Measurements from ENCODE around the gene ARHGEF35. TPM values are rescaled to one million over a fixed set of nuclear protein-coding genes. Genes with fewer than 3 reads are reported as not detected.
"Not testable (repeated sequence)": the region's sequence is repeated elsewhere in the genome, so short reads cannot be mapped to it uniquely, and the experiment has no call there.

The ARHGEF35 gene
- total and polyA plus RNA-seq, 10 donors: 1.4 to 6.8 (median 4.3) TPM

DNA sequence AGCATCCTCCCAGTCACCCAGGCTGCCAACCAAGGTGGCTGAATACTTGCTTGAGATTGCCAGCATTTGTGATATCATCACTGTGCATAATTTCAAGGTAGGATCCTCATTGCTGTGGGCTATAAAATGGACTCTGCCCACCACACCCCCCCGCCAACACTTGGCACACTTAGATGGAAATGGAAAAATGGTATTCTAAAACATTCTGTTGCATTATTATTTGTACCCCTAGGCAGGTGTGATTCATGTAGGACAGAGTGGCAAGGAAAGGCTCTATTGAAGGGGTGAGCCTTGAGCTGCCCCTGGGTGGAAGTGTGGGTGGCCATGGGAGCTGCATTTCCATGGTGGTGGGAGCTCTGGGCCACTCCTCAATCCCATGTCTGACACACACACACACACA lies 22.9 kb upstream of the ARHGEF35 start:
- H3K27ac ChIP-seq; intact Hi-C loops (cut with DNase I; ENCODE audit: low total_unique reads); H3K4me1 ChIP-seq; H3K9me3 ChIP-seq; H3K36me3 ChIP-seq; H3K27me3 ChIP-seq (replicated peaks in 1 of 7); H3K4me3 ChIP-seq; DNase-seq: not testable (repeated sequence)
- WGBS, 5 donors: 92 to 100% (median 99%) methylated on average over 1 of the region's 1 CpG

DNA sequence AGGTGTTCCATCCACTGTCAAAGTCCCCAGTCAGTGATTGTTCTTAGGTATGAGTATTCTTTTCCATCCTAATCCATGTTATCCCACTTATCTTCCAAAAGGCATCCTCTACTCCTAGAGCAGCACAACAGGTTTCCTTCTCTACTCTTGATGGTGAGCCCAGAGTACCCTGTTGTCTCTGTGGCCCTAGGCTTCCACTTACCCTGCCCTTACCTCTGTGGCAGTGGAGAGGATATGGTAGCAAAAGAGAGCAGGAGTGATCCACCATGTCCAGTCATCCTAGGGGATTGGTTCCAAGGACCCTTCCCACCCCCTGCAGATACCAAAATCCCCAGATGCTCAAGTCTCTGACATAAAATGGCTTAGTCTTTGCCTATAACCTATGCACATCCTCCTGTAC lies 21.6 kb upstream of the ARHGEF35 start:
- H3K27ac ChIP-seq; H3K27me3 ChIP-seq (replicated peaks in 1 of 7); H3K36me3 ChIP-seq; DNase-seq; H3K4me3 ChIP-seq; intact Hi-C loops (cut with DNase I; ENCODE audit: low total_unique reads); H3K9me3 ChIP-seq; H3K4me1 ChIP-seq: not testable (repeated sequence)

GRCh38 chr7:144205306-144205705 lies 9.7 kb upstream of the ARHGEF35 start:
- intact Hi-C loops (cut with DNase I; ENCODE audit: low total_unique reads); H3K4me3 ChIP-seq; H3K9me3 ChIP-seq; H3K36me3 ChIP-seq; H3K27me3 ChIP-seq (replicated peaks in 1 of 7); DNase-seq; H3K27ac ChIP-seq; H3K4me1 ChIP-seq: not testable (repeated sequence)
- no CpG with 5 or more reads among the region's 5 CpGs for WGBS, 5 donors

DNA sequence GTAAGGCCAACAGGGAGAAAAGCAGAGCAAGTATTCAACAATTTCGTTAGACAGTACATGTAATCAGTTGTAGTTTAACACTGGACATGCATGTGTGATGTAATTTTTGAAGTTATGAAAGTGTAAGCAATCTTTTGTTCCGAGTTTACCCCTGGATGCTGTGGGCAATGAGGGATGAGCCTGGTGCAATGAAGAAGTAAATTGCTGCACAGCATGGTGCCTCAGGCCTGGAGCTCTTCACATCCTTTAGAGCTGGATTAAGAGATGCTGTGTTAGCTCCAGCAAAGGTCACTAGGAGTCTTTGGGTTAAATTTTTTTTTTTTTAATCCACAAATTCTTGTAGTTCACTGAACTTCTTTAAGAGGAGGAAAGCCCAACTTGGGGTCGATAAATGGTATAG lies 7.5 kb upstream of the ARHGEF35 start:
- H3K27ac ChIP-seq; intact Hi-C loops (cut with DNase I; ENCODE audit: low total_unique reads); H3K9me3 ChIP-seq; H3K36me3 ChIP-seq; H3K4me1 ChIP-seq; H3K4me3 ChIP-seq; DNase-seq; H3K27me3 ChIP-seq (replicated peaks in 1 of 7): not testable (repeated sequence)
- no CpG with 5 or more reads among the region's 3 CpGs for WGBS, 5 donors

DNA sequence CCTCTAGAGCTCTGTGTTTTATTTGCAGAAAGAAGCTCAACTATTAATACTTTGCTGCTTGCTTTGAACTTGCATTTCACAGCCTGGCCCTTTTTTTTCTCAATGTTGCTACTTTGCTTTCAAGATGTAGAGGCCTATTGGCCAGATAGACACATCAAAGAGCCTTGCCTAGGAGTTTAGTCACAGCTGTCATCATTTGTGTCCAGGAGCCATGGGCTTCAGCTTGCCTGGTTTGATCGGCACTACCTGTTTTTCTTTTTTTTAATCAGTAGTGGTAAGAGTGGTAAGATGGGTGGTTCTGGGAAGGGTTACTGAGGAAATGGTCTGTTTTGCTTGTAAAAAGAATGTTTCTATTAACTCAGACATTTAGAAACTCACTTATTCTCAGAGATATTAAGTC lies 6.3 kb upstream of the ARHGEF35 start:
- H3K4me3 ChIP-seq; H3K27me3 ChIP-seq (replicated peaks in 1 of 7); H3K9me3 ChIP-seq; intact Hi-C loops (cut with DNase I; ENCODE audit: low total_unique reads); DNase-seq; H3K27ac ChIP-seq; H3K36me3 ChIP-seq: not testable (repeated sequence)
- H3K4me1 ChIP-seq: peaks cover 0 to 12% (median 1%) of the 10 kb centered on the region in 6 donors
- WGBS, 5 donors: no CpG with 5 or more reads among the region's 1 CpG

DNA sequence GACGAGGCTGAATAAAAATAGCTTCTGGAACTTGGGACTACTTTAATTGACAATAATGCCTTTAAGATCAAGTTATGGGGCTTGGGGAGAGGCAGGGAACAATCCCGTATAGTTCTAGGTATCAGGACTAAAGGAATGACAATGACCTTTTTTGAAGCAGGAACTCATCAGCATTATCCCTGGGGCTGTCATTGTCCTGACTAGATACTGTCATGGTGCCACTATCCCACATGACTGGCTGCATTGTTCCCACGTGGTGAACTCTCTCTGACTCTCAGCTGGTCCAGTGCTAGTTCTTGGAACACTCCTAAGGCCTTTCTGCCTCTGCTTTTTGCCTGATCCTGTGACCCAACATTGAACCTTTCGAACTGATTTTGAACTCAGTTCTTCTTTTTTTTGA lies 3.3 kb upstream of the ARHGEF35 start:
- H3K9me3 ChIP-seq; DNase-seq; intact Hi-C loops (cut with DNase I; ENCODE audit: low total_unique reads); H3K27ac ChIP-seq; H3K4me3 ChIP-seq; H3K36me3 ChIP-seq; H3K27me3 ChIP-seq (replicated peaks in 1 of 7): not testable (repeated sequence)
- WGBS, 5 donors: 36 to 92% (median 79%) methylated on average over 2 to 3 of the region's 4 CpGs
- peaks cover 0 to 12% (median 1%) of the 10 kb centered on the region in 6 donors for H3K4me1 ChIP-seq

GRCh38 chr7:144194453-144194852 lies 1.2 kb downstream of the ARHGEF35 start:
- H3K27ac ChIP-seq; H3K27me3 ChIP-seq (replicated peaks in 1 of 7); DNase-seq; intact Hi-C loops (cut with DNase I; ENCODE audit: low total_unique reads); H3K36me3 ChIP-seq; H3K9me3 ChIP-seq; H3K4me3 ChIP-seq: not testable (repeated sequence)
- no CpG with 5 or more reads among the region's 6 CpGs for WGBS, 5 donors
- peaks cover 0 to 12% (median 1%) of the 10 kb centered on the region in 6 donors for H3K4me1 ChIP-seq

GRCh38 chr7:144193782-144194181 lies 1.9 kb downstream of the ARHGEF35 start:
- H3K4me3 ChIP-seq; intact Hi-C loops (cut with DNase I; ENCODE audit: low total_unique reads); H3K9me3 ChIP-seq; H3K36me3 ChIP-seq; H3K27ac ChIP-seq; H3K27me3 ChIP-seq (replicated peaks in 1 of 7); DNase-seq: not testable (repeated sequence)
- H3K4me1 ChIP-seq: peaks cover 0 to 10% (median under 1%) of the 10 kb centered on the region in 6 donors
- no CpG with 5 or more reads among the region's 11 CpGs for WGBS, 5 donors

DNA sequence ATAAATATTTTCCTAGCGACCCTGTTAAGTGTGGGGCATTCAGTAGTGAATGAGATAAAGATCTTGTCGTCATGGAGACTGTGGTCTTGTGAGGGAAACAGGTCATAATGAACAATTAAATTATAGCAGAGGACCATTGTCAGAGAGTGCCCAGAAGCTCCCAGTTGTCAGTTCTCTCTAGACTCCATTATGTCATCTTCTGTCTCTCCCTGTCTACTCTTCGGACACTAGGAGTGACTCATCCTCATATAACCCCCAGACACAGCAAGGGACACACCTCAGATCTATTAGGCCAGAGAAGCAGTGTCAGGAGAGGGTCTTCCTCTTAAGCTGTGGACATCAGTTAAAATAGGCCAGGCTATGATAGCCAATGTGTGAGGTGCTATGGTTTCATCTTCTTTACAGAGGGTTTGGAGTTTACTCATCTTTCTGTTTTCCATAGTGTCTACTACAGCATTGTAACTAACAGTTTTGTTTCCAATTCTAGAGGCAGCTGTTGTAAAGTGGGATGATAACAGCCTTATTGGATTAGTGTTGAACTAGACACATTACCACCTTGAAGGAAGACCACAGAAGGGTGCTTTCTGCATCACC lies 7.0 kb downstream of the ARHGEF35 start:
- H3K36me3 ChIP-seq; H3K27me3 ChIP-seq (replicated peaks in 1 of 7); intact Hi-C loops (cut with DNase I; ENCODE audit: low total_unique reads); H3K9me3 ChIP-seq; H3K27ac ChIP-seq; DNase-seq; H3K4me1 ChIP-seq; H3K4me3 ChIP-seq: not testable (repeated sequence)
- no CpG with 5 or more reads among the region's 3 CpGs for WGBS, 5 donors

GRCh38 chr7:144187848-144188247 lies 7.8 kb downstream of the ARHGEF35 start:
- intact Hi-C loops (cut with DNase I; ENCODE audit: low total_unique reads); H3K27me3 ChIP-seq (replicated peaks in 1 of 7); H3K4me1 ChIP-seq; H3K27ac ChIP-seq; H3K36me3 ChIP-seq; H3K9me3 ChIP-seq; DNase-seq; H3K4me3 ChIP-seq: not testable (repeated sequence)
- WGBS, 5 donors: no CpG with 5 or more reads among the region's 5 CpGs

- H3K9me3 ChIP-seq; H3K36me3 ChIP-seq; DNase-seq; H3K4me3 ChIP-seq; H3K4me1 ChIP-seq; H3K27ac ChIP-seq; intact Hi-C loops (cut with DNase I; ENCODE audit: low total_unique reads); H3K27me3 ChIP-seq (replicated peaks in 1 of 7): not testable (repeated sequence)
- WGBS, 5 donors: 92% methylated on average over 2 of the region's 19 CpGs; no CpG with 5 or more reads in 4 of the 5 donors
Observed at GRCh38 chr7:144183166-144183565, 12.5 kb downstream of the ARHGEF35 start, which contains the start of gene CTAGE4. TSS of gene CTAGE4 (plus strand) at chr7:144183466. CDS start at chr7:144183504, 38 bp downstream.

- WGBS, 5 donors: 20 to 73% (median 58%) methylated on average over 1 of the region's 2 CpGs; no CpG with 5 or more reads in 1 of the 5 donors
- intact Hi-C loops (cut with DNase I; ENCODE audit: low total_unique reads); H3K27me3 ChIP-seq (replicated peaks in 1 of 7): not testable (repeated sequence)
Observed at GRCh38 chr7:144179165-144179479, 16.5 kb downstream of the ARHGEF35 start.

More at GRCh38 chr7:144179165-144179479, 16.5 kb downstream of the ARHGEF35 start:
- not testable (repeated sequence) for H3K36me3 ChIP-seq, H3K4me3 ChIP-seq, H3K9me3 ChIP-seq, H3K4me1 ChIP-seq, H3K27ac ChIP-seq, DNase-seq

Measured in spleen (tissue), 11 donors.